HG03060 (cell line): ENCODE results near the gene GDNF.

ENCODE experiments used
- ATAC-seq: cut with Tn5 transposase; IDR thresholded peaks from one replicate; pipeline ENCODE4 v1.9.1; 2021; ENCODE audit warnings: low read depth, moderate number of reproducible peaks; ENCODE audit not compliant: unreplicated experiment

The GDNF gene

GRCh38 chr5:37849641-37850040 lies 9.8 kb upstream of the GDNF start:
- no peak for ATAC-seq

DNA sequence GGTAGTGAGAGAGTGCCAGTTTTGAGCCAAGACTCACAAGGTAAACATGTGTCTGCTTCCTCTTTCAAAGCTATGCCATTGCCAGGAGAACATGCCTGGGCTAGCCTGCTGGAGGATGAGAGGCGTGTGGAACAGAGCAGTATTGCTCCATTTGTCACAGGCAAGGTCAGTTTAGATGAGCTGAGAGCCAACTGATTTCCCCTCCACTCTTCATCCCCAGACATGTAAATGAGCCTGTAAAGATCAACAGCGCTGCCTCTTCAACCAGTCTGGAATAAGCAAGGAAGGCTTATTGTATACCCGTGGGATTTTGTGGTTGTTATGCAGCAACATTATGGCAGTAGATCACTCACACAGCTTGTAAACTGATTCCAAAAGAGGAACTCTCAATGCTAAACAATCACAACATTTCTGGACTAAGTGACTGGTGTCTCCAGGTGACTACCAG lies 8.2 kb upstream of the GDNF start:
- ATAC-seq: no peak

DNA sequence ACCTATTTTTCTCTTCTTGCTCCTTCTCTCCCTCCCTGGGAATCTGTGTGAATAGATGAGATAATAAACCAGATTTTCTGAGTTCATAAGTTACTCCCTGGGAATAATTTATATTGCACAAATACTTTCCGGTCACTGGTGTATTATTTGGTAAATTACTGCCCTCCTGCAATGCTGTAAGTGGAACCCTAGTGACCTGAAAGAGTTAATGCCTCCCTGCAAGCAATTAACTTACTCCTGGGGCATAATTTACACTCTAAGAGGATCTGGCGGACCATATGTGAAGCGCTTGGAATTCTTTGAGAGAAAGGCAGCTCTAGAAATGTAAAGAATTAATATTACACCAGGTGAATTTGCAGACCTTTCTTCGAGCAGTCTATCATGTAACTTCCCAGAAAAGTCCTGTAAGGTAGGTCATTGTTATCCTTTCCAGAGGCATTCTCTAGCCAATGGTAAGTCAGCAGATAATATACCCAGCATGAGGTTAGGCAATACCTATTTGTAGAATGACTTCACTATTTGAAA lies 7.0 kb upstream of the GDNF start:
- ATAC-seq: no peak

DNA sequence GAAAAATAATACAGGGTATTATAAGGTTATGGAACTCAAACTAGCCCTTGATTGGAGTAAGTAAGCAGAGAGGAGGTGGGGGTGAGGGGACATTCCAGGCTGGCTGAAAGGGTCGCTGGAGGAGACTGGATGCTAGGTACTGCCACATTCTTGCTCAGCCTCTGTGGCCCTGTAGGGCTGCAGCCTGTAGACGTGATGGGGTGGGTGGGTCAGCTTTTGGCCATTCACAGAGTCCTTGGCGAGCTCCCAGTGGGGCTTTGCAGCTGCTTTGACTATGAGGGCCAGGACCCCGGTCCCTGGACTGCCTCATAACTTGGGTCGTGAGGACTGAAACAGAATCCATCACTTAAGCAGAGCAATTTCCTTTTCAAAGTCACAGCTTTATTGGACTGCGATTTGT lies 4.2 kb upstream of the GDNF start:
- no peak for ATAC-seq

DNA sequence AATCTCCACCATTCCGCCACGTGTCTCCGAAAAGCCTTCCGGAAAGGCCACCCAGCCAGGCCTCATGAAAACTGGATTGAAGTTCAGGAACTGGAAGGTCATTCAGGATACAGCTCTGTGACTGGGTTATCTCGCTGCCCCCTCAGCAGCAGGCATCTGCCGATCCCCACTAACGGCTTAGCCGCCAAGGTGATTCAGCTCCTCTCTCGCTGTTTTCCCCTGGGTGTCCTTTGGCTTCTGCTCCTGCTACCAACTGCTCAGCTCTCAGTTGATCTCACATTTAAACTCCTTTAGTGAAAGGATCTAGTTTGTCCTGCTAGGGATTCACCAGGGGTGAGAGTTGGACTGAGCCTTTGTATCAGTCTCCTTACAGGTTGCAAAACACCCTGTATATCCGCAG lies 2.2 kb upstream of the GDNF start:
- ATAC-seq: no peak

GRCh38 chr5:37841203-37841602 lies 1.4 kb upstream of the GDNF start:
- no peak for ATAC-seq

DNA sequence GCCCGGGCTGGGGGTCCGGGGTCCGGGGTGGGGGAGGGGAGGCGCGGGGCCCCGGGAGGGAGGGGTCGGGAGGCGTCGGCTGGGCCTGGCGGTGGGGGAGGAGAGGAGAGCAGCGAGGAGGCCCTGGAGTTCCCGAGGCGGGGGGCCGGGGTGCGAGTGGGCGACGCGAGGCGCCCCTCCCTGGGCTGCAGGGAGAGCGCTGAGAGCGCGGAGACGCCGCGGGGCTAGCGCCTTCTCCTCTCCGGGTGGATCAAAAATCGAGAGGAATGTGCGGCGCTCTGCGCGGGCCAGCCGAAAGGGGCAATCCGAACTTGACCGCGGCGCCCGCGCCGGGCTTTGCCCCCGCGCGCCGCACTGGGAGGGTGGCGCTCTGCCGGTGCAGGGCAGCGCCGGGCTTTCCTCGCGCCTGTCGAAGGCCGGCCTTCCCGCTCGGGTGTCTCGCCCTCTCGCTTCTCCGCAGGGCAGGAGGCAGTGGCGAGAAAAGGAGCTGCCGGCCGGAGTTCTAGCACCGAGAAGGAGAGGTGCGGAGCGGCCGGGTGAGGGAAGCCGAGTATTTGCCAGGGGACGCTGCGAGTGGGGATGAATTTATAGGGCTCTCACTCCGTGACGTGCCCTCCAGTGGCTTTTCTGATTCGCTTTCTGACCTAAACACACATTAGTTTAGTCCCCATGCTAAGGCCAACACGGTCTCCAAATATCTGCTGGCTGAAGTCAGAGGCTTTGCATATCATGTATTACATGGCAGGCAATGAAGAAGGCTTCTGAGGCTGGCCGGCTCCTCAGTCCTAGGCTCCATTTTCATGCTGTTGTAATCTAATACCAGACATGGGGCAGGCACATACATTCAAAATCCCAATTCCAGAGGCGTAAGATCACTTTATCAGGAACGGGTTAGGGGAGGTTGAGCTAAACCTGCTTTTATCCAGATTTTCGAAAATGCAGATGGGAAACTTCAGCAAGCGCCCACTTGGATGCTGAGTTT lies 503 bp upstream of the GDNF start:
- no peak for ATAC-seq

- no peak for ATAC-seq
Observed at GRCh38 chr5:37838933-37839341, 904 bp downstream of the GDNF start.

GRCh38 chr5:37838152-37838932 lies 1.5 kb downstream of the GDNF start:
- ATAC-seq: no peak

DNA sequence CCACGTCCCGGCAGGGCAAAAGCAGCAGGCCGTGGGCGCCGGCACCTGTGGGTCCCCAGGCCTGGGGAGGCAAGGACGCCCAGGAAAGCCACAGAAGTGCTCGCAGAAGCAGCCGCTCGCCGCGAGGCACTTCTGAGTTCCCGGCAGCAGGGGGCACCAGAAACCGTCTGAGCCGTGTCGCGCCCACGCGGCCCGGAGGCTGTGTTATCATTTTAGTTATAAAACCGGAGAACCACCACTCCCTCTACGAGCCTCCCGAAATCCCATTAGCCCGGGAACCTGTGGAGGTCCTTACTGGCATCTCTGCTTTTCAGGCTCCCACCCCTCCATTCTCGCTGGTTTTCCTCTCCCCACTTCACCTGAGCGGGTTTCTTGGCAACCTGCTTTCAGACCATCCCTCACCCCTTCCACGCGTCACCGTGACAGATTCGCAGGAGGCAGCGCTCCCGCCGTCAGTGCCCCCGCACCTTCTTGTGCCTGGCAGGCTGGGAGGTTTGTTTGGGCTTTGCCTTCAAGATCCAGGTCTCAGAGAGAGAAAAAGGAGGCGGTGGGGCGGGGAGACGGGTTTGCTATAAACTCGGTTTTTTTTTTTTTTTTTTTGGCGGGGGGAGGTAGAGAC lies 2.3 kb downstream of the GDNF start:
- no peak for ATAC-seq

DNA sequence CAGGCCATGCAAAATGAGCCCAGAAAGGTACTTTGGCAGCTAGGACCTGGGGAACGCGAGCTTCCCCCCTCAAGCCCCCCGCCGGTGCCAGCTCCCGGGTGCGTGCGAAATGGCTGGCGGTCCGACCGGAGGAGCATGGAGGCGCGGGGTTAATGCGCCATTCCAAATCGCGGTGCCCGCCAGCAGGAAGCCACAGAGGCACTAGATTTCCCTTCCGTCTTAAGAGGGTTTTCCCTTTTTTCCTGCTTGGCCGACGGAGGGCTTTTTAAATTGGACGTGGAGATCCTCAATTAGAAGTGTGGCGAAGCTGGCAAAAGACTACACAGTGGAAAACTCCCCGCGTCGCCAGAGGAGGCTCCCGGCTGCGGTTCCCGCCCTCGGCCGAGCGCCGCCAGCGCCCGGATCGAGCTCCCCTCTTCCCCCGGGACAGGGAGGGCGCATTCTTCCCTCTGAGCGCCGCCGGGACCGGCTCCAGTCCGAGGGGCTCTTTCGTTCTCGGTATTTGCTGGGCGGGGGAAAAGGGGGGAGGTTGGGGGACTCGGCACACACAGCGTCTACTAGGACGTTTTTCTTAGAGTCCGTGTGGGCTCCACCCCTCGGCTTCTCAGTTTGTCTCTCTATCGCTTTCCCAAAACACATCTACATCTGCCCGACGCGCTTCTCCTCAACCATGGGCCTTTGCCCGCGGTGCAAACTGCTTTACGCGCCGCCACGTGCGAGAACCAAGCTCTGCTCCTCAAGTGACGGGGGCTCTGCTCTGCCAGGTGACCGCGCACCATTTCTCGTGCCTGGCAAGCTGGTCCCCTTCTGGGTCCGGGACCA lies 3.0 kb downstream of the GDNF start:
- no peak for ATAC-seq

DNA sequence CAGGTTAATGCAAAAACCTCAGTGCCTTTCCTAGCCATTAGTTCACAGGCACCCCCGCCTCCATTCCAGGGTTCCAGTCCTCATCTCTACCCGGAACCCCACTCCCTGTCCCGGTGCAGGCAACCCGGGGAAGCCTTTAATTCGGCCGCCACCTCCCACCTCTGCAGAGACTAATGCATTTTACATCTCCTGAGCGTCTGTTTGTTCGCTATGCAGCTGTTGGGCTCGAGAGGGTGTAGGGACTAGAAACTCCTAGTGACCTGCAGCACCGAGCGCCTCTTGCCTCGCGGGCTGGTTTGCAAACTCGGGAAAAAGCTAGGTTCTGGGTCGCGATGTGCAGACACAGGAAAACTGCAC lies 3.6 kb downstream of the GDNF start:
- no peak for ATAC-seq

DNA sequence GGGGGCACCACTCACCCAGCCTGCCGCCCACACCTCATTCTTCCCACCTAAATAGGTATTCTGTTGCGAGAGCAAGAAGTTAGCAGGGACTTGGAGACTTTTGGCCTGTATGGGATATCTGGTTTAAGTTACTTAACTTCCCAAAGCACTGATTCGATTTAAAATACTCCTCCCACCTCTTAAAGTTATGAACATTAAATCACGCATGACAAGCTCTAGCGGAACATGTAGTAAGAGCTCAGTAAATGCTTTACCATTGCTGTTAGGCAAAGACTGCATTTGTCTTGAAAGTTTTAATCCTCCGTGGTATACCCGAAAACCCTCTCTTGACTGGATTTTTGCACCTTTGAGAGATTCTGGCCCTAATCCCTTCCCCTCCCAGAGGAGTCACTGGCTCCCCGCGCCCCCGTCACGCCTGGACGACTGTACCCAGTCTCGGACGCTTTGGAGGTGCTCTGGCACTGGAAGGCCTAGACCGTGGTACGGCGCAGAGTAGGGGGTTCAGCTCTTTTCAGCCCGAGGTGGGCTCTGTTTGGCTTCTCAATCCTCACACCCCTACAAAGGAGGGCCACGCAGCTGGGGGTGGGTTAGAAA lies 4.4 kb downstream of the GDNF start:
- ATAC-seq: no peak

- ATAC-seq: no peak
Observed at GRCh38 chr5:37834542-37835379, 5.1 kb downstream of the GDNF start.

- no peak for ATAC-seq
Observed at GRCh38 chr5:37833990-37834389, 5.9 kb downstream of the GDNF start.

DNA sequence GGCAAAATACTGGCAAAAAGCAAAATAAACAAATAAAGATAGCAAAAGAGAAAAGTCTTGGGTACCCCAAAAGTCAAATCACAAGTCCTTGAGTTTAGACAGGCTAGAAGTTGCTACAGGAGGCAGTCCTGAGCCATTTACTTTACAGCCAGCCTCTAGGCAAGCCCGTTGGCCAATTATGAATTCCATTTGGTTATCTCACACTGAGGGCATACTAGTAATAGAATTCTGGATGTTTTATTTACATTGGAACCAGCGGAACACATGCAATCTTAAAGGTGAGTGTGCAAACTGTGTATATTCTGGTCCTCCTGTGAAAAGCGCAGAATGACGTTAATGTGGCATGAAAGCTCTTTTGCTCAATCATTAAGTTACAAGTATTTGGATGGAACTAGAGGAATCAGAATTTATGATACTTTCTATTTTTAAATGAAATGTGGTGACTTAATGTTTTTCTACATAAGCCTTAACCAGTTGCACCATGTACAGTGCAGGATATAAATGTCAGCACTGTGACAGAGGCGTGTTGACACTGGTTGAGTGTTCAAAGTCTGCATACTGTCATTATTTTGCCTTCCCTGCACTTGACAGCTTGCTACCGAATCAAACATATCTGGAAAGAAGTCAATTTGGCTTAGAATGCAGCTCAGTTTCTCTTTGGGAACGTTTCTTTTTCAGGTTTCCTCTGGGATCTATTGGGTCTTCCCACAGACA lies 7.9 kb downstream of the GDNF start:
- ATAC-seq: no peak

GRCh38 chr5:37830348-37830747 lies 9.5 kb downstream of the GDNF start:
- ATAC-seq: no peak

DNA sequence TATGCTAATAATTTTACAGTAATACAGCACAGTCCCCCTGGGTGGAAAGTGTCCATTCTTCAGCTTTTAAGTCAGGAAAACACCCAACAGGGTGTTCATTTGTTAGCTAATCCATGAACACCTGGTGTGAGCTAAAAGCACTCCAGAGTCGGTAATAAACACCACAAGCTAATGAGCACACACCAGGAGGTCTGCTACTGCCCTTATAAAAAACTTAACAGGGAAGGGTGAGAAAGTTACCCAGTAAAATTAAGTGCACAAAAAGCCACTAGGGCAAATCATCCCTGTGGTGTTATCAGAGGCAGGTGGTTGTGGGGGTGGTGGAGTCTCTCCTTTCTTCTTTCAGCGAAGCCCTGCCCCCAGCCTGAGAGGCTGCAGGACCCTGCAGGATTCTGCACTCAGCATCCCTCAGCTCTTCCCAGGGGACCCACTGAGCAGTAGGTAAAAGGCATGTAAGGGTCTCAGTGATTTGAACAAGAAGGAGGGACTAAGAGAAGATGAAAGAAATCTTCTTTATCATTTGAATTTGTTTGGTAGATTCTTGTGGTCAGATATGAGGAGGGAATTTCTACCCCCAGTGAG lies 14.4 kb downstream of the GDNF start:
- no peak for ATAC-seq
